Duodenal mucosa (tissue), 2 donors: Measurements from ENCODE around the gene RALA.
"Not testable (repeated sequence)": the region's sequence is repeated elsewhere in the genome, so short reads cannot be mapped to it uniquely, and the experiment has no call there.

Experiments used
- H3K27ac ChIP-seq: one replicate; pipeline ENCODE4 v1.7.0; 2013; ENCODE audit warnings: low read depth, low read length
- H3K27me3 ChIP-seq, 2 donors: one replicate each; pipeline ENCODE4 v1.7.0; 2013; ENCODE audit warnings: low read length in 2 of 2, control low read depth in 1 of 2; ENCODE audit not compliant: insufficient read depth in 2 of 2, control insufficient read depth in 1 of 2
- H3K36me3 ChIP-seq, 2 donors: one replicate each; pipeline ENCODE4 v1.7.0; 2013; ENCODE audit warnings: low read length in 2 of 2, control low read depth in 1 of 2; ENCODE audit not compliant: insufficient read depth in 2 of 2, control insufficient read depth in 1 of 2
- H3K4me1 ChIP-seq, 2 donors: one replicate each; pipeline ENCODE4 v1.7.0; 2013; ENCODE audit warnings: low read length in 2 of 2, control low read depth in 1 of 2; ENCODE audit not compliant: insufficient read depth in 2 of 2, control insufficient read depth in 1 of 2
- H3K4me3 ChIP-seq, 2 donors: one replicate each; pipeline ENCODE4 v1.7.0; 2013; ENCODE audit warnings: low read length in 2 of 2, low read depth in 1 of 2
- H3K9ac ChIP-seq, 2 donors: one replicate each; pipeline ENCODE4 v1.7.0; 2013; ENCODE audit warnings: low read length in 2 of 2, low read depth in 1 of 2
- H3K9me3 ChIP-seq, 2 donors: one replicate each; pipeline ENCODE4 v1.7.0; 2013; ENCODE audit warnings: low read length in 2 of 2, control low read depth in 1 of 2; ENCODE audit not compliant: control insufficient read depth in 1 of 2

The RALA gene

GRCh38 chr7:39741942-39742623 is 118.7 kb downstream of the RALA start:
- H3K27ac ChIP-seq: no peak overlapping the region
- H3K9ac ChIP-seq: no peak overlapping the region
- H3K9me3 ChIP-seq: no peaks in the 10 kb centered on the region
- H3K4me1 ChIP-seq: peaks cover 0 to 2% of the 10 kb centered on the region in 2 donors
- H3K36me3 ChIP-seq: no peaks in the 10 kb centered on the region
- no peaks in the 10 kb centered on the region for H3K27me3 ChIP-seq
- no peak overlapping the region for H3K4me3 ChIP-seq

DNA sequence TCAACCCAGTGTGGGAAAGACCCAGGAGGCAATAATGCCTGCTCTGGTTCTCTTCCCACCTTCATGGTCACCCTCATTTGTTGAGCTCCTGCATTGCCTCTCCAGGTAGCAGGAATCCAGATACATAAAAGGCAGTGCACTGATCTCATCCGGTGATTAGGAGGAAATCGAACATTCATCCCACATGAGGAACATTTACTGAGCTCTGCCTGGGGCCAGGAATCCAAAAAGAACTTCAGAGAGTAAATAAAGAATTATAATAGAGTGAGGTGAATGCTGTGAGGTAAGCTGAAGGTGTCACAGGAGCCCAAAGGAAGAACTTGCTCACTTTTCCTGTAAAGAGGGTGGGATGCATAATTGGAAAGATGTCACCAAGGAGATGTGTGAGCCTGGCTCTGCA is 121.2 kb downstream of the RALA start:
- Histone ChIP-seq H3K36me3 (no peaks in the 10 kb centered on the region), H3K4me3 (no peak overlapping the region), H3K9ac (no peak overlapping the region), H3K27ac (no peak overlapping the region), H3K27me3 (no peaks in the 10 kb centered on the region), H3K9me3 (no peaks in the 10 kb centered on the region), H3K4me1 (peaks cover 0 to 2% of the 10 kb centered on the region in 2 donors)

GRCh38 chr7:39745320-39745719 is 121.9 kb downstream of the RALA start:
- Histone ChIP-seq H3K4me1 (peaks cover 0 to 2% of the 10 kb centered on the region in 2 donors), H3K4me3 (no peak overlapping the region), H3K27ac (no peak overlapping the region), H3K27me3 (no peaks in the 10 kb centered on the region), H3K9me3 (no peaks in the 10 kb centered on the region), H3K9ac (no peak overlapping the region), H3K36me3 (no peaks in the 10 kb centered on the region)

- Histone ChIP-seq H3K9me3 (no peaks in the 10 kb centered on the region), H3K27me3 (no peaks in the 10 kb centered on the region), H3K36me3 (no peaks in the 10 kb centered on the region), H3K27ac (no peak overlapping the region), H3K4me1 (peaks cover 0 to 2% of the 10 kb centered on the region in 2 donors), H3K9ac (no peak overlapping the region), H3K4me3 (no peak overlapping the region)
These were observed 122.9 kb downstream of the RALA start for GRCh38 chr7:39746103-39746819.

- Histone ChIP-seq H3K9ac (no peak overlapping the region), H3K9me3 (no peaks in the 10 kb centered on the region), H3K4me1 (peaks cover 0 to 2% of the 10 kb centered on the region in 2 donors), H3K27ac (no peak overlapping the region), H3K4me3 (no peak overlapping the region), H3K36me3 (no peaks in the 10 kb centered on the region), H3K27me3 (no peaks in the 10 kb centered on the region)
These were observed 125.8 kb downstream of the RALA start for GRCh38 chr7:39749177-39749576.

DNA sequence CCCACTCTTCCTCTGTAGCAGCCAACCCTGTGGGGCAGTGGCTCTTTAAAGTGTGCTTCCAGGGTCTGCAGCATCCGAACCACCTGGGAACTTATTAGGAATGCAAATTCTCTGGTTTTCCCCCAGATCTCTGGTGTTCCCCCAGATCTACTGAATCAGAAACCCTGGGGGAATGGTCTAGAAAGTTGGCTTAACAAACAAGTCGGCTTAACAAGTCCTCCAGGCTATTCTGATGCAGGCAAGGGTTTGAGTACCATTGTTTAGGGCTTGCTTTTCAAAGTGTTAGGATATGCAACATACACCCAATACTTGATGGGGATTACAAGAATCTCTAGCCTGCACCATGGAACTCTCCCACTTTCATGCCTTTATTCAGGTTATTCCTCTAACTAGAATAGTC is 126.3 kb downstream of the RALA start:
- Histone ChIP-seq H3K4me1 (peaks cover 0 to 2% of the 10 kb centered on the region in 2 donors), H3K9me3 (no peaks in the 10 kb centered on the region), H3K4me3 (no peak overlapping the region), H3K27me3 (no peaks in the 10 kb centered on the region), H3K36me3 (no peaks in the 10 kb centered on the region), H3K27ac (no peak overlapping the region), H3K9ac (no peak overlapping the region)

GRCh38 chr7:39750253-39751077 is 127.1 kb downstream of the RALA start:
- H3K4me1 ChIP-seq: peaks cover 0 to 2% of the 10 kb centered on the region in 2 donors
- H3K27me3 ChIP-seq: no peaks in the 10 kb centered on the region
- H3K4me3 ChIP-seq: no peak overlapping the region
- no peak overlapping the region for H3K27ac ChIP-seq
- H3K36me3 ChIP-seq: no peaks in the 10 kb centered on the region
- H3K9me3 ChIP-seq: no peaks in the 10 kb centered on the region
- H3K9ac ChIP-seq: no peak overlapping the region

DNA sequence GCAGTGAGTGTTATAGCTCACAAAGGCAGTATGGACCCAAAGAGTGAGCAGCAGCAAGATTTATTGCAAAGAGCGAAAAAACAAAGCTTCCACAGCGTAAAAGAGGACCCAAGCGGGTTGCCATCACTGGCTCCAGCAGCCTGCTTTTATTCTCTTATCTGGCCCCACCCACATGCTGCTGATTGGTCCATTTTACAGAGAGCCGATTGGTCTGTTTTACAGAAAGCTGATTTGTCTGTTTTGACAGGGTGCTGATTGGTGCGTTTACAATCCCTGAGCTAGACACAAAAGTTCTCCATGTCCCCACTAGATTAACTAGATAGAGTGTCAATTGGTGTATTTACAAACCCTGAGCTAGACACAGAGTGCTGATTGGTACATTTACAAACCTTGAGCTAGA is 129.9 kb downstream of the RALA start:
- not testable (repeated sequence) for H3K27me3 ChIP-seq, H3K4me3 ChIP-seq, H3K9me3 ChIP-seq, H3K27ac ChIP-seq, H3K4me1 ChIP-seq, H3K9ac ChIP-seq, H3K36me3 ChIP-seq

DNA sequence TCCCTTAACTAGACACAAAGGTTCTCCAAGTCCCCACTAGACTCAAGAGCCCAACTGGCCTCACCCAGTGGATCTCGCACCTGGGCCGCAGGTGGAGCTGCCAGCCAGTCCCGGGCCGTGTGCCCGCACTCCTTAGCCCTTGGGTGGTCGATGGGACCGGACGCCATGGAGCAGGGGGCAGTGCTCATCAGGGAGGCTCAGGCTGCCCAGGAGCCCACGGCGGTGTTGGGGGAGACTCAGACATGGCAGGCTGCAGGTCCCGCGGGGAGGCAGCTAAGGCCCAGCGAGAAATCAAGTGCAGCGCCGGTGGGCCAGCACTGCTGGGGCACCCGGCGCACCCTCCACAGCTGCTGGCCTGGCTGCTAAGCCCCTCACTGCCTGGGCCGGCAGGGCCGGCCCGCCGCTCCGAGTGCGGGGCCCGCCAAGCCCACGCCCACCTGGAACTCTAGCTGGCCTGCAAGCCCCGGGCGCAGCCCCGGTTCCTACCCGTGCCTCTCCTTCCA is 130.5 kb downstream of the RALA start:
- H3K27ac ChIP-seq: no peak overlapping the region
- no peak overlapping the region for H3K4me3 ChIP-seq
- no peak overlapping the region for H3K9ac ChIP-seq
- no peaks in the 10 kb centered on the region for H3K9me3 ChIP-seq
- H3K4me1 ChIP-seq: no peaks in the 10 kb centered on the region
- H3K27me3 ChIP-seq: no peaks in the 10 kb centered on the region
- no peaks in the 10 kb centered on the region for H3K36me3 ChIP-seq
